Thyroid gland (tissue), 4 donors: Measurements from ENCODE around the gene PRPF6.
A peak's percentile ranks its signal among the peaks of the same experiment; 100 is the strongest.

Experiments used
- CTCF ChIP-seq, 6 experiments: fragments of 200-600 bp in 3 of 6; fragments of 450-650 bp in 3 of 6; sonication (generic) in 3 of 6; IDR thresholded peaks; one replicate each; pipeline ENCODE4 v1.5.1; 2016 to 2019; ENCODE audit warnings: antibody characterized with exemption in 6 of 6, mild to moderate bottlenecking in 2 of 6, inconsistent platforms in 1 of 6, moderate library complexity in 1 of 6
- POLR2A ChIP-seq, 2 donors: fragments of 450-650 bp; IDR thresholded peaks; one replicate each; pipeline ENCODE4 v1.6.1; 2017; ENCODE audit warnings: antibody characterized with exemption in 2 of 2, mild to moderate bottlenecking in 2 of 2, moderate library complexity in 1 of 2

- no peak for TF ChIP-seq POLR2A (IDR thresholded peaks at IDR 0.05)
- TF ChIP-seq CTCF (IDR thresholded peaks at IDR 0.05) = peak in 2 of 6 experiments; percentile 24 to 33
Observed at GRCh38 chr20:63979557-63980316, 1.2 kb upstream of the PRPF6 start, which contains the start of gene SAMD10.
